HepG2 (cell line): ENCODE measurements around the gene INKA1. TPM values are rescaled to one million over a fixed set of nuclear protein-coding genes. Genes with fewer than 3 reads are reported as not detected.

Experiments
- ATAC-seq: fragments of 200-7000 bp; cut with Tn5 transposase; 3 replicates; pipeline ENCODE4 v1.9.1; 2020; ENCODE audit warnings: mild to moderate bottlenecking, moderate library complexity
- BruUV-seq: library from RNA; stranded (reverse); fragments of 400-500 nt; replicated peaks from 2 replicates; lab custom pipeline; 2021; lab: Mats Ljungman, UMichigan
- CTCF ChIA-PET: fragments of 300-600 bp; formaldehyde crosslinking; extraction: SDS; loops from one replicate; lab custom pipeline; 2021; ENCODE audit warnings: low total read pairs, inconsistent platforms, low intra/inter-chr PET ratio; lab: Yijun Ruan, JAX
- POLR2A ChIA-PET: fragments of 350-600 bp; sonication (Branson Sonifier 250); formaldehyde crosslinking; loops from one replicate; lab custom pipeline; 2020; ENCODE audit warnings: antibody characterized with exemption, inconsistent platforms; lab: Yijun Ruan, JAX
- DNase-seq: peaks from one replicate; pipeline ENCODE4 v3.0.0-alpha.2; 2015; ENCODE audit warnings: low spot score
- FAIRE-seq: peaks from 3 replicates; lab custom pipeline; 2011; peaks lifted over from hg19 to GRCh38; lab: Jason Lieb, UNC
- H2AFZ ChIP-seq: one replicate; pipeline ENCODE4 v1.6.1; 2011; ENCODE audit warnings: low read length, inconsistent platforms
- H3K27ac ChIP-seq: fragments of 300-600 bp; 3 replicates; pipeline ENCODE4 v1.8.0; 2011; ENCODE audit warnings: mixed run types, mild to moderate bottlenecking, mixed read lengths, low read length, inconsistent platforms; ENCODE audit not compliant: insufficient read depth; ENCODE audit errors: extremely low read length
- H3K27me3 ChIP-seq, 2 experiments: fragments of 200-600 bp in 1 of 2; 2 replicates in 1 of 2; 3 replicates in 1 of 2; pipeline versions ENCODE4 v1.6.0 to v1.8.0; 2011; ENCODE audit warnings: low read length in 2 of 2, mild to moderate bottlenecking in 2 of 2, moderate library complexity in 2 of 2, inconsistent platforms in 1 of 2; ENCODE audit not compliant: insufficient read depth in 2 of 2, control insufficient read depth in 1 of 2
- H3K36me3 ChIP-seq, 2 experiments: fragments of 200-600 bp in 1 of 2; replicated peaks in 1 of 2; 2 replicates in 1 of 2; 3 replicates in 1 of 2; pipeline versions ENCODE4 v1.5.1 to v1.8.0; 2011; ENCODE audit warnings: low read length in 2 of 2, inconsistent platforms in 1 of 2; ENCODE audit not compliant: insufficient read depth in 2 of 2, control insufficient read depth in 1 of 2
- H3K4me1 ChIP-seq: 2 replicates; pipeline ENCODE4 v1.5.1; 2012; ENCODE audit warnings: low read length, inconsistent platforms; ENCODE audit not compliant: insufficient read depth
- H3K4me2 ChIP-seq: 2 replicates; pipeline ENCODE4 v1.6.0; 2011; ENCODE audit warnings: low read depth, low read length, inconsistent platforms
- H3K4me3 ChIP-seq, 3 experiments: fragments of 200-600 bp in 1 of 3; sonication (generic), shearing (Covaris generic) in 1 of 3; replicated peaks in 1 of 3; 2 replicates each; pipeline ENCODE4 v1.5.1; 2011 to 2016; ENCODE audit warnings: low read length in 3 of 3, inconsistent platforms in 2 of 3, low read depth in 2 of 3, mild to moderate bottlenecking in 2 of 3, control low read depth in 1 of 3, mixed read lengths in 1 of 3; ENCODE audit not compliant: insufficient read depth in 1 of 3
- H3K79me2 ChIP-seq: one replicate; pipeline ENCODE4 v1.6.1; 2011; ENCODE audit warnings: low read length, inconsistent platforms; ENCODE audit not compliant: insufficient read depth
- H3K9ac ChIP-seq: 2 replicates; pipeline ENCODE4 v1.6.0; 2011; ENCODE audit warnings: mild to moderate bottlenecking, low read depth, low read length, inconsistent platforms; ENCODE audit not compliant: insufficient read depth
- H3K9me3 ChIP-seq: 2 replicates; pipeline ENCODE4 v1.5.1; 2012; ENCODE audit warnings: mild to moderate bottlenecking, low read length
- H4K20me1 ChIP-seq: 2 replicates; pipeline ENCODE4 v1.6.0; 2011; ENCODE audit warnings: inconsistent platforms, mild to moderate bottlenecking, low read length, moderate library complexity; ENCODE audit not compliant: insufficient read depth
- HNF4G ChIP-seq, 2 experiments: sonication (generic) in 1 of 2; formaldehyde crosslinking in 1 of 2; IDR thresholded peaks; 2 replicates each; pipeline versions ENCODE4 v1.4.0 to v1.6.1; 2011 to 2020; ENCODE audit warnings: borderline replicate concordance in 2 of 2, low read depth in 2 of 2, mild to moderate bottlenecking in 2 of 2, low read length in 1 of 2, missing genetic modification reagents in 1 of 2, moderate library complexity in 1 of 2
- LCORL ChIP-seq, 2 experiments: fragments of 450-650 bp in 1 of 2; sonication (generic) in 1 of 2; formaldehyde crosslinking in 1 of 2; IDR thresholded peaks; 2 replicates each; pipeline versions ENCODE4 v1.5.0 to v1.6.1; 2017 to 2020; ENCODE audit warnings: antibody characterized with exemption in 1 of 2, missing genetic modification reagents in 1 of 2
- SALL1 ChIP-seq: sonication (generic); formaldehyde crosslinking; IDR thresholded peaks from 2 replicates; pipeline ENCODE4 v1.8.0; 2022; ENCODE audit warnings: mild to moderate bottlenecking, missing genetic modification reagents
- SNRNP70 ChIP-seq: fragments of 200-400 bp; formaldehyde crosslinking; IDR thresholded peaks from 2 replicates; pipeline ENCODE4 v1.6.1; 2017; ENCODE audit warnings: mild to moderate bottlenecking, low read depth, low read length, moderate library complexity
- SOX6 ChIP-seq, 2 experiments: fragments of 450-650 bp in 1 of 2; sonication (generic) in 1 of 2; formaldehyde crosslinking in 1 of 2; IDR thresholded peaks; 2 replicates each; pipeline versions ENCODE4 v1.4.0 to v1.6.1; 2017 to 2020; ENCODE audit warnings: antibody characterized with exemption in 1 of 2, mild to moderate bottlenecking in 1 of 2, missing genetic modification reagents in 1 of 2
- TCF12 ChIP-seq, 2 experiments: fragments of 450-650 bp in 1 of 2; sonication (generic) in 1 of 2; formaldehyde crosslinking in 1 of 2; IDR thresholded peaks; 2 replicates each; pipeline versions ENCODE4 v1.6.1 to v1.8.0; 2017 to 2022; ENCODE audit warnings: antibody characterized with exemption in 1 of 2, mild to moderate bottlenecking in 1 of 2, missing genetic modification reagents in 1 of 2, moderate library complexity in 1 of 2
- YY1 ChIP-seq: IDR thresholded peaks from 2 replicates; pipeline ENCODE4 v1.6.1; 2011; ENCODE audit warnings: low read length, low read depth, moderate library complexity, mild to moderate bottlenecking; ENCODE audit not compliant: insufficient read depth, insufficient replicate concordance
- WGBS: methylation state at CpG from one replicate; pipeline ENCODE4 v1.1.6; 2017; ENCODE audit warnings: low lambda C conversion rate; 5-methylcytosine and 5-hydroxymethylcytosine counted together
- in situ Hi-C: cut with HindIII; loops from 2 replicates; pipeline ENCODE4 v1.10.0; 2017; ENCODE audit warnings: low pct_unique_long_range_greater_than_20kb; ENCODE audit not compliant: extremely low pct_ligation_motif_present
- intact Hi-C: fragments of 100-400 bp; cut with micrococcal nuclease; formaldehyde crosslinking; loops from one replicate; pipeline ENCODE4 v1.10.0; 2022; ENCODE audit not compliant: unreplicated experiment
- polyA plus RNA-seq, 8 experiments: library from polyadenylated mRNA; depleted of rRNA in 3 of 8; stranded (reverse) in 7 of 8; unstranded in 1 of 8; fragments of >200 nt; fragmentation: Illumina TruSeq in 4 of 8; extraction: Trizol in 4 of 8; gene quantifications; 2 replicates each; pipeline versions ENCODE4 v1.2.1 to v1.2.3, GENCODE V29; 2011 to 2016; ENCODE audit warnings: low read depth in 4 of 8, missing spikeins in 1 of 8, mixed read lengths in 1 of 8; ENCODE audit not compliant: insufficient read depth in 1 of 8
- total RNA-seq, 5 experiments: library from RNA; depleted of rRNA; stranded (reverse); fragments of >200 nt; fragmentation: Illumina TruSeq; extraction: Trizol; gene quantifications; 2 replicates each; pipeline ENCODE4 v1.2.3, GENCODE V29; 2016; ENCODE audit warnings: low read depth in 1 of 5
- TF ChIP-seq, protein P1 (sequence below): sonication (generic); formaldehyde crosslinking; IDR thresholded peaks from 2 replicates; pipeline ENCODE4 v1.4.0; 2020; ENCODE audit warnings: low read depth, missing genetic modification reagents

Gene INKA1
- total and polyA plus RNA-seq, 2 of the 13 experiments (the other 11 are each of a cell fraction or from before 2014, with no cell fraction given), result 0.22 to 0.41 TPM

DNA sequence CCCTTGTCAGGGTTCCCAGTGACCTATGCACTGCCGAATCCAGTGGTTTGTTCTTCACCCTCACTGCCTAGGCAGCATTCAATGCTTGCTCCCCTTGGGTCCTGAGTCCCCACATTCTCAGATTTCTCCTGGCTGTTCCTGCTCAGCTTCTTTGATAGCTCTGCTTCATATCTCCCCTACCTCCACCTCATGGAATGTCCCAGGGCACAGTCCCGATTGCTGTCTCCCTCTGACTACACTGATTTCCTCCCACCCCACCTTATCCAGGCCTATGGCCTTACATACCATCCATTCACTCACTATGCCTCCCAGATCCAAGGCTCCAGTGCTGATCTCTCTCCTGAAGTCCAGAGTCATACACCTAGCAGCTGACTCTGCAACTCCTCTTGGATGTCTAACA lies 1.9 kb upstream of the INKA1 start:
- Histone ChIP-seq H3K4me1 (peaks cover 61% of the 10 kb centered on the region), H2AFZ (peak overlapping the region; percentile 81), H3K27me3 (peaks cover 1 to 12% of the 10 kb centered on the region in 2 experiments; a peak in 4 of 5 replicates), H3K36me3 (no peaks in the 10 kb centered on the region), H3K9ac (peak overlapping the region; percentile 47; the same call in 1 of the 2 replicates), H3K4me2 (peak overlapping the region; percentile 93), H4K20me1 (no peaks in the 10 kb centered on the region), H3K4me3 (peak overlapping the region in 2 of 3 experiments; percentile 67 to 73; a peak in 4 of 6 replicates), H3K27ac (no peak overlapping the region), H3K79me2 (no peaks in the 10 kb centered on the region), H3K9me3 (no peaks in the 10 kb centered on the region)
- TF ChIP-seq SOX6 (IDR thresholded peaks at IDR 0.05) (no peak), SOX6 (CRISPR knock-in tag; IDR thresholded peaks at IDR 0.05) (0 out of 2 replicates have a peak, but pooled peaks have one; percentile 25), TCF12 (IDR thresholded peaks at IDR 0.05) (no peak), TCF12 (CRISPR knock-in tag; IDR thresholded peaks at IDR 0.05) (no peak), LCORL (IDR thresholded peaks at IDR 0.05) (no peak), LCORL (CRISPR knock-in tag; IDR thresholded peaks at IDR 0.05) (0 out of 2 replicates have a peak, but pooled peaks have one; percentile 23), SNRNP70 (no peak), SALL1 (peak; percentile 13; the same call in 1 of the 2 replicates), YY1 (no peak), HNF4G (IDR thresholded peaks at IDR 0.05; ENCODE audit: borderline replicate concordance, low read depth, low read length) (0 out of 2 replicates have a peak, but pooled peaks have one; percentile 22), HNF4G (CRISPR knock-in tag; IDR thresholded peaks at IDR 0.05; ENCODE audit: borderline replicate concordance, low read depth) (no peak)
- TF ChIP-seq, protein P1, sequence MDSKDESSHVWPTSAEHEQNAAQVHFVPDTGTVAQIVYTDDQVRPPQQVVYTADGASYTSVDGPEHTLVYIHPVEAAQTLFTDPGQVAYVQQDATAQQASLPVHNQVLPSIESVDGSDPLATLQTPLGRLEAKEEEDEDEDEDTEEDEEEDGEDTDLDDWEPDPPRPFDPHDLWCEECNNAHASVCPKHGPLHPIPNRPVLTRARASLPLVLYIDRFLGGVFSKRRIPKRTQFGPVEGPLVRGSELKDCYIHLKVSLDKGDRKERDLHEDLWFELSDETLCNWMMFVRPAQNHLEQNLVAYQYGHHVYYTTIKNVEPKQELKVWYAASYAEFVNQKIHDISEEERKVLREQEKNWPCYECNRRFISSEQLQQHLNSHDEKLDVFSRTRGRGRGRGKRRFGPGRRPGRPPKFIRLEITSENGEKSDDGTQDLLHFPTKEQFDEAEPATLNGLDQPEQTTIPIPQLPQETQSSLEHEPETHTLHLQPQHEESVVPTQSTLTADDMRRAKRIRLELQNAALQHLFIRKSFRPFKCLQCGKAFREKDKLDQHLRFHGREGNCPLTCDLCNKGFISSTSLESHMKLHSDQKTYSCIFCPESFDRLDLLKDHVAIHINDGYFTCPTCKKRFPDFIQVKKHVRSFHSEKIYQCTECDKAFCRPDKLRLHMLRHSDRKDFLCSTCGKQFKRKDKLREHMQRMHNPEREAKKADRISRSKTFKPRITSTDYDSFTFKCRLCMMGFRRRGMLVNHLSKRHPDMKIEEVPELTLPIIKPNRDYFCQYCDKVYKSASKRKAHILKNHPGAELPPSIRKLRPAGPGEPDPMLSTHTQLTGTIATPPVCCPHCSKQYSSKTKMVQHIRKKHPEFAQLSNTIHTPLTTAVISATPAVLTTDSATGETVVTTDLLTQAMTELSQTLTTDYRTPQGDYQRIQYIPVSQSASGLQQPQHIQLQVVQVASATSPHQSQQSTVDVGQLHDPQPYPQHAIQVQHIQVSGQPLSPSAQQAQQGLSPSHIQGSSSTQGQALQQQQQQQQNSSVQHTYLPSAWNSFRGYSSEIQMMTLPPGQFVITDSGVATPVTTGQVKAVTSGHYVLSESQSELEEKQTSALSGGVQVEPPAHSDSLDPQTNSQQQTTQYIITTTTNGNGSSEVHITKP, result 0 out of 2 replicates have a peak, but pooled peaks have one; percentile 12
- ChIA-PET POLR2A (interaction anchor here (1.0 to 2.8 kb wide), 3 partner anchors 13 to 15 kb away, joined by 4 to 22 read pairs (median 11); partner anchors contain the start of genes IP6K1 and UBA7), CTCF (interaction anchor here (2.2 kb wide), 1 partner anchor 38 kb away, joined by 27 read pairs; no protein-coding TSS in a partner anchor)
- in situ Hi-C loops, result loop anchor here (10.0 kb wide), 1 partner anchor 104 kb away; the partner anchor contains the start of gene MST1R
- ATAC-seq, result peak; percentile 4; the same call in 1 of the 3 replicates
- 5% methylated on average over 2 of the region's 2 CpGs for WGBS
- intact Hi-C loops, result no loop called here
- no peak for DNase-seq
- no TSS peak for BruUV-seq
- FAIRE-seq, result peak; percentile 26
